Osteoblast (primary cell): ENCODE measurements around the gene STX11. TPM values are rescaled to one million over a fixed set of nuclear protein-coding genes. Genes with fewer than 3 reads are reported as not detected.

Source experiments
- DNase-seq: peaks from one replicate; pipeline ENCODE4 v3.0.0; 2011; ENCODE audit warnings: low spot score, mixed read lengths; ENCODE audit not compliant: insufficient read length; ENCODE audit errors: missing footprints
- H2AFZ ChIP-seq: 2 replicates; pipeline ENCODE4 v1.6.0; 2011; ENCODE audit warnings: mild to moderate bottlenecking, low read length
- H3K27ac ChIP-seq: 2 replicates; pipeline ENCODE4 v1.5.1; 2011; ENCODE audit warnings: mild to moderate bottlenecking, low read depth, low read length, moderate library complexity
- H3K27me3 ChIP-seq: 2 replicates; pipeline ENCODE4 v1.6.0; 2012; ENCODE audit warnings: mild to moderate bottlenecking, control low read depth, inconsistent platforms, low read length, moderate library complexity; ENCODE audit not compliant: insufficient read depth
- H3K36me3 ChIP-seq: 2 replicates; pipeline ENCODE4 v1.5.1; 2011; ENCODE audit warnings: mild to moderate bottlenecking, low read length, control low read depth, moderate library complexity; ENCODE audit not compliant: insufficient read depth
- H3K4me1 ChIP-seq: 2 replicates; pipeline ENCODE4 v1.5.1; 2011; ENCODE audit warnings: mild to moderate bottlenecking, low read length, control low read depth, moderate library complexity; ENCODE audit not compliant: insufficient read depth
- H3K4me2 ChIP-seq: 2 replicates; pipeline ENCODE4 v1.6.0; 2011; ENCODE audit warnings: mild to moderate bottlenecking, low read length; ENCODE audit not compliant: insufficient read depth
- H3K4me3 ChIP-seq: fragments of 200-600 bp; sonication (generic); 3 replicates; pipeline ENCODE4 v1.5.1; 2012; ENCODE audit warnings: mild to moderate bottlenecking, low read length, inconsistent platforms; ENCODE audit not compliant: insufficient read depth
- H3K79me2 ChIP-seq: 2 replicates; pipeline ENCODE4 v1.6.0; 2012; ENCODE audit warnings: mild to moderate bottlenecking, low read length, control low read depth, inconsistent platforms; ENCODE audit not compliant: insufficient read depth
- H3K9me3 ChIP-seq: 2 replicates; pipeline ENCODE4 v1.5.1; 2011; ENCODE audit warnings: low read depth, low read length, control low read depth
- H4K20me1 ChIP-seq: 2 replicates; pipeline ENCODE4 v1.6.0; 2012; ENCODE audit warnings: mild to moderate bottlenecking, low read length, control low read depth; ENCODE audit not compliant: insufficient read depth
- total RNA-seq: library from RNA; depleted of rRNA; stranded (reverse); fragments of >200 nt; gene quantifications from 2 replicates; pipeline ENCODE4 v1.2.3, GENCODE V29; 2012
- TF ChIP-seq, protein P1 (sequence below): IDR thresholded peaks from 2 replicates; pipeline ENCODE4 v1.5.1; 2011; ENCODE audit warnings: mild to moderate bottlenecking, low read depth, low read length, moderate library complexity; ENCODE audit errors: extremely low read depth

Gene STX11
- total RNA-seq, 1 donor = 0.36 TPM

DNA sequence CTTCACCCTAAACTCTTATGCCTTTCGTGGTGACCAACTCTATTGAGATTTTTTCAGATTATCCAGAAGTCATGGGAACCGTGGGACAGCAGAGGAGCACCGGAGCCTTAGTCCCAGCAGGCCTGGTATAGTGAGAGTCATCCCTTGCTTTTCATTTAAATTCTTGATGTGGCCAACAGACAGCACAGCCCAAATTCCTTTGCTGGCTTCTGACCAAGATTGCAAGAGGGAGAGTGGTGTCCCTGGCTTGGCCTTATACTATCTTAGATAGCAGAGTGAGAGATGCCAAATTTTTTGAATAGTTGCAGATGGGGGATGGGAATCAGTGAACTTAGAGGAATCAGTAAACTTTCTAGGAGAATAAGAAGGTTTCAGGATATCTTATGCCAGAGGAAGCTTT, 7.8 kb downstream of the STX11 start:
- Histone ChIP-seq H3K9me3 (no peaks in the 10 kb centered on the region), H3K79me2 (no peaks in the 10 kb centered on the region), H4K20me1 (no peaks in the 10 kb centered on the region), H2AFZ (no peak overlapping the region), H3K27ac (peak overlapping the region; percentile 6), H3K36me3 (no peaks in the 10 kb centered on the region), H3K4me2 (peak overlapping the region; percentile 37), H3K27me3 (no peaks in the 10 kb centered on the region), H3K4me3 (no peak overlapping the region), H3K4me1 (peaks cover 19% of the 10 kb centered on the region)
- TF ChIP-seq, protein P1, sequence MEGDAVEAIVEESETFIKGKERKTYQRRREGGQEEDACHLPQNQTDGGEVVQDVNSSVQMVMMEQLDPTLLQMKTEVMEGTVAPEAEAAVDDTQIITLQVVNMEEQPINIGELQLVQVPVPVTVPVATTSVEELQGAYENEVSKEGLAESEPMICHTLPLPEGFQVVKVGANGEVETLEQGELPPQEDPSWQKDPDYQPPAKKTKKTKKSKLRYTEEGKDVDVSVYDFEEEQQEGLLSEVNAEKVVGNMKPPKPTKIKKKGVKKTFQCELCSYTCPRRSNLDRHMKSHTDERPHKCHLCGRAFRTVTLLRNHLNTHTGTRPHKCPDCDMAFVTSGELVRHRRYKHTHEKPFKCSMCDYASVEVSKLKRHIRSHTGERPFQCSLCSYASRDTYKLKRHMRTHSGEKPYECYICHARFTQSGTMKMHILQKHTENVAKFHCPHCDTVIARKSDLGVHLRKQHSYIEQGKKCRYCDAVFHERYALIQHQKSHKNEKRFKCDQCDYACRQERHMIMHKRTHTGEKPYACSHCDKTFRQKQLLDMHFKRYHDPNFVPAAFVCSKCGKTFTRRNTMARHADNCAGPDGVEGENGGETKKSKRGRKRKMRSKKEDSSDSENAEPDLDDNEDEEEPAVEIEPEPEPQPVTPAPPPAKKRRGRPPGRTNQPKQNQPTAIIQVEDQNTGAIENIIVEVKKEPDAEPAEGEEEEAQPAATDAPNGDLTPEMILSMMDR = no peak
- DNase-seq = peak; percentile 93

DNA sequence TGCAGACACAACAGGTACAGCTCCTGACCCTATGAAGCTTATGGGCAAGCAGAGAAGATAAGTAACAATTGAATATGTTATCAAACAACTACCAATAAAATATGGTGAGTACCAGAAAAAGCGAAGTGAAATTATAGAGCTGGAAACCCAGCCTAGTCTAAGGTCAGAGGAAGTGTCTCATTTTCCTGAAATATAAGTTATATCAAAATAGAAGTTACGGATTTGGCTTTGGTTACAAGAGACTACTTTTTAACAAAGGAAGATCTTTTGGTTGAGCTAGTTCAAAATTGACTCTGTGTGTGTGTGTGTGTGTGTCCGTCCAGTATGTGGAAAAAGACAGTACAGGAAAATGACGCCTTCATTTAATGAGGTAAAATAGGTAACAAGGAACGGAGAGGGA, 8.9 kb downstream of the STX11 start:
- Histone ChIP-seq H3K4me3 (no peak overlapping the region), H3K79me2 (no peaks in the 10 kb centered on the region), H3K4me2 (no peak overlapping the region), H3K27ac (no peak overlapping the region), H3K27me3 (no peaks in the 10 kb centered on the region), H3K9me3 (no peaks in the 10 kb centered on the region), H2AFZ (no peak overlapping the region), H4K20me1 (no peaks in the 10 kb centered on the region), H3K36me3 (no peaks in the 10 kb centered on the region), H3K4me1 (peaks cover 19% of the 10 kb centered on the region)
- TF ChIP-seq, protein P1 = no peak
- DNase-seq = no peak

DNA sequence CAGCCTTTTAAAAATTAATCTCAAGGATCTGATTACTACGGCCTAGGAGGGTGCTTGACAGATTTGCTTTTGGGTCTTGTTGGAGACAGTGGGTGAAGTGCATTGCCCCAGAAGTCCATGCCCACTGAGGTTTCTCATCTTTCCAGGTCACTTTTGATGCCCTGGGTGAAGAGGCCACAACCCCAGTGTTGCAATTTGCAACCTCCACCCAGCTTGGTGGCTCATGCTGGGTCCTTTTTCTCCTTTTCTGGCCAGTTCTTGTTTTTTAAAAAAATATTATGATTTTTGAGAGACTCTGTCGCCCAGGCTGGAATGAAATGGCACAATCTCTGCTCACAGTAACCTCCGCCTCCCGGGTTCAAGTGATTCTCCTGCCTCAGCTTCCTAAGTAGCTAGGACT, 9.4 kb downstream of the STX11 start:
- Histone ChIP-seq H3K9me3 (no peaks in the 10 kb centered on the region), H3K27me3 (no peaks in the 10 kb centered on the region), H3K4me2 (no peak overlapping the region), H2AFZ (no peak overlapping the region), H3K4me3 (no peak overlapping the region), H3K4me1 (peaks cover 19% of the 10 kb centered on the region), H4K20me1 (no peaks in the 10 kb centered on the region), H3K79me2 (no peaks in the 10 kb centered on the region), H3K36me3 (no peaks in the 10 kb centered on the region), H3K27ac (no peak overlapping the region)
- DNase-seq = no peak
- TF ChIP-seq, protein P1 = no peak

DNA sequence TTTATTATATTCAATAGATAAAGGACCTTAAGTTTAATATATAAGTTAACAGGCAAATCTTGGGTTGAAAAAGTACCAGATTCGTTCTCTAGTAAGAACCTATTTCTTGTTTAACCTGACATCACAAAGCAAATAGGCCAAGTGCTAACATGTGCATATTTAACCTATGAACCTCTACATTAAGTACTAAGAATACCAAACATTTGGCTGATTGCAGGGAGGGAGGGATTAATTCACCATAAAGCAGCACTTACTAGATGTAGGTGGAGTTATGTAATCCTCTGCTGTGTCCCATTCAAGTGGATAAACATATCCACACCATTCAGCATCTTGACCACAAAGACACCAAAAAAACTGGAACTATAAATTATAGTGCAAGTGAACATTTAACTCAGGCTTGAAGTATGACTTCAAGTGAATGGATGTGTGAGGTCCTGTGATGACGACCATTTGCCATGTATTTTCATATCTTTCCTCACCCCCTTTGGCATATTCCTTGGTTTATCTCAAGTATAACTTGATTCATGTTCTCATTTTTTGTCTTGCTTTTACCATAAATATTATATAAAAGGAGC, 10.2 kb downstream of the STX11 start:
- Histone ChIP-seq H3K4me3 (no peak overlapping the region), H3K27me3 (no peaks in the 10 kb centered on the region), H2AFZ (no peak overlapping the region), H3K79me2 (no peaks in the 10 kb centered on the region), H3K27ac (no peak overlapping the region), H3K4me1 (peaks cover 19% of the 10 kb centered on the region), H4K20me1 (no peaks in the 10 kb centered on the region), H3K9me3 (no peaks in the 10 kb centered on the region), H3K4me2 (no peak overlapping the region), H3K36me3 (no peaks in the 10 kb centered on the region)
- no peak for DNase-seq
- TF ChIP-seq, protein P1 = no peak
